Kidney glomerular epithelial cell (primary cell): Measurements from ENCODE around the gene HPS4.
"Not testable (repeated sequence)": the region's sequence is repeated elsewhere in the genome, so short reads cannot be mapped to it uniquely, and the experiment has no call there.

Experiments
- DNase-seq: peaks from one replicate; lab custom pipeline; 2025; lab: John Stamatoyannopoulos, UW

Gene HPS4

DNA sequence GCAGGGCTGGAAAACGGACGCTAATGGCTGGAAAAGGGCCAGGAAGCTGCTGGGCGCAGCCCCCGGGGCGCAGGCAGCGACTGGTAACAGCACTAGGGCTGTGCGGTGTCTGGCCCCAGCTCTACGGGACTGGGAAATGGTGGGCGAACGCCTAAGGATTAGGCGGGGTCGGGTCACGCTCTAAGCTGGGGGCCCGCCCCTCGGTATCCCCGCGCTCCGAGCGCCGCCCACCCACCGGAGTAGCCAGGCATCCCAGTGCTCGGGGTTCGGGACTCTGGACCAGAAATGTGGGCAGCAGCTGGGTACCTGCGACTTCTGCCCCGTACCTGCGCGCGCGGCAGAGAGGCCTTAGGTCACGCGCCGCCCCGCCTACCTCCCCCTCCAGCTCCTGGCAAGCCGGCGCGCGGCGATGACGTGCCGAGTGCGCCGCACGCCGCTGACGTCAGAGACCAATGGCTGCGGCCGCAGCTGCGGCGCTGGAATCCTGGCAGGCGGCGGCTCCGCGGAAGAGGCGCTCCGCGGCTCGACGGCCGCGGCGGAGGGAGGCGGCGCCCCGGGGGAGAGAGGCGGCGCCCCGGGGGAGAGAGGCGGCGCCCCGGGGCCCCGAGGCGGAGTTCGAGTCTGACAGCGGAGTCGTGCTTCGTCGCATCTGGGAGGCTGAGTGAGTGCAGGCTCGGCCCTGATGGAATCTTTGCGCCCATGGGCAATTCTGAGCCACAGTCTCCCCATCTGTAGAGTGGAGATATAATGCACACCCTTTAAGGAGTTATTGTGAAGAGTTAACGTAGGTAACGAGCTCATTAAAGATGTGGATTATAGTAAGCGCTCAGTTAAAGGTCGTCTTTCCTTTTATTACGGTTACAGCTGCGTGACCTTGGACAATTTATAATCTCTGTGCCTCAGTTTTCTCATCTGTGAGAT, at the start of gene HPS4, which contains the start of gene SRRD:
Gene HPS4, minus strand, starts transcription at position 345 of the 921 bp plus-strand sequence. CDS start 2,021 bp downstream, outside the sequence.
Gene SRRD, plus strand, starts transcription at position 439 of the 921 bp plus-strand sequence. Its CDS starts 14 bp downstream, at position 453.
- DNase-seq: peak; percentile 83

DNA sequence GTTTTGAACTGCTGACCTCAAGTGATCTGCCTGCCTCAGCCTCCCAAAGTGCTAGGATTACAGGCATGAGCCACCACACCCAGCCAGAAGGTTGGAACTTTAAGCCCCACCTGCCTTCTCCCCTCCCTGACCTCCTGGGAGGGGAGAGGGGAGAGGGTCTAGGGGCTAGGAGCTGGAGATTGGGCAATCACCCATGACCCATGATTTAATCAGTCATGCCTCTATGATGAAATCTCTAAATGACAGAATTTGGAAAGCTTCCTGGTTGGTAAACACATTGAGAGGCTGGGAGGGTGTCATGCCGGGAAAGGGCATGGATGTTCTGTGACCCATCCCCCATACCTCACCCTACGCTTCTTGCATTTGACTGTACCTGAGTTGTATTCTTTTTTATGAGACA, 45.8 kb upstream of the HPS4 start:
- DNase-seq: no peak

- not testable (repeated sequence) for DNase-seq
Measured at GRCh38 chr22:26528518-26528917, 44.9 kb upstream of the HPS4 start.

GRCh38 chr22:26527574-26528465, 44.2 kb upstream of the HPS4 start:
- no peak for DNase-seq

- DNase-seq: no peak
Measured at GRCh38 chr22:26527167-26527566, 43.6 kb upstream of the HPS4 start.

DNA sequence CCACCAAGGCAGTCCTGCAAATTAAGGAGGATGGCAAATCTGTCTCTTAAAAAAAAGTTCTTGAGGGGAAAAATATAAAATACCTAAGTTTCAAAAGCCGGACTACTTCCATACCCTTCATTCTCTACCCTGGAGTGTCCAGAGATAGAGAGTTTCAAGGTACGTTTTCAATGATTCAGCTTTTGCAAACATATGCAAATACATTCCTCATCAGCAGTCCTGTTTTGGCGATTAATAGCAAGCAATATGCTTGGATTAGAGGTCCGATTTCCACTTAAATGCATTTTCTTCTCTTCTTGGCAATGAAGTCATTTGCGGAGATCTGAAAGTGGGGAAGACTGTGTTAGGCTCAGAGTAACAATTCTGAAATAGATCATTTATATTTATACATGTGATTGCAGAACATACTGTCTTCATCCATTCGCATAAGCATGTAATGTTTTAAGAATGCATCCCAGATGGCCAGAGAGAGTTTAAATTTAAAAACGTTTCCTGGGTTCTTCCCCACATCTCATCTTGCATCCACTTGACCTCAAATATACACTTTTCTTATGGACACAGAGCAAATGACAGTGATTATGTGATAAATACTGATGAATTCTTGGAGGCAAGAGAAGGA, 42.5 kb upstream of the HPS4 start:
- no peak for DNase-seq

DNA sequence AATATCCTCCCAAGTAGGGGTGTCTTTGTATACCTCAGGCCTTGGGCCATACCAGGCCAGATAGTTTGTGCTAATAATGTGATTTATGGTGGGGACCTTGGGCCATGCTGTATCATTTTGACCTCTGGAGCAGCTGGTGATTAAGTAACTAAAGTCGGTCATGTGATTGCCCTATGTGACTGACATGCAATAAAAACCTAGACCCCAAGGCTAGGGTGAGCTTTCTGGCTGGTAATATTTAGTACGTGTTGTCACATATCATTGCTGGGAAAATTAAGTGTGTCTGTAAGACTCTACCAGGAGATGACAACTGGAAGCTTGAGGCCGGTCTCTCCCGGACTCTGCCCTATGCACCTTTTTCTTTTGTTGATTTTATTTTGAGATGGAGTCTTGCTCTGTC, 41.3 kb upstream of the HPS4 start:
- no peak for DNase-seq

DNA sequence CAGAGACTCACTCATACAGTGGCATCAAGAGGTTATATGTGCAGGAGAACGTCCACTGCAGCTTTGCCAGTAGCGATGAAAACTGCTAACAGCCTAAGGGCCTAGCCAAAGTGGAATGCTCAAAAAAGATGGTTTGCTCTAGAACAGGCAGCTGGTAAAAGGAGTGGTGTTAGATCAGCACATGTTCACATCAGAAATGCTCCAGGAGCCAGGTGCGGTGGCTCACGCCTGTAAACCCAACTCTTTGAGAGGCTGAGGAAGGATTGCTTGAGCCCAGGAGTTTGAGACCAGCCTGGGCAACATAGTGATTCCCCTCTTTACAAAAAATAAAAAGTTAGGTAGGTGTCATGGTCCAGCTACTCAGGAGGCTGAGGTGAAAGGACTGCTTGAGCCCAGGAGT, 39.0 kb upstream of the HPS4 start:
- no peak for DNase-seq

GRCh38 chr22:26522012-26522411, 38.4 kb upstream of the HPS4 start:
- no peak for DNase-seq

GRCh38 chr22:26517429-26517828, 33.8 kb upstream of the HPS4 start:
- no peak for DNase-seq

DNA sequence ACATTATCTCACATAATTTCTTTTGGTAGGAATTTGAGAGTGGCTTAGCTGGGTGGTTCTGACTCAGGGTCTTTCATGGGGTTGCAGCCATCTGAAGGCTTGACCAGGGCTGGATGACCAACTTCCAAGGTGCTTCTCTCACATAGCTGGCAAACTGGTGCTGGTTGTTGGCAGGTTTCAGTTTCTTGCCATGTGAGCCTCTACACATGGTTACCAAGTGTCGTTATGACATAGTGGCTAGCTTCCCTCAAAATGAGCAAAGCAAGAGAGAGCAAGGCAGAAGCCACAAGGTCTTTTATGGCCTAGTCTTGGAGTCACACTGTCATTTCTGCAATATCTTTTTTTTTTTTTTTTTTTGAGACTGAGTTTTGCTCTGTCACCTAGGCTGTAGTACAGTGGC, 32.9 kb upstream of the HPS4 start:
- DNase-seq: no peak

DNA sequence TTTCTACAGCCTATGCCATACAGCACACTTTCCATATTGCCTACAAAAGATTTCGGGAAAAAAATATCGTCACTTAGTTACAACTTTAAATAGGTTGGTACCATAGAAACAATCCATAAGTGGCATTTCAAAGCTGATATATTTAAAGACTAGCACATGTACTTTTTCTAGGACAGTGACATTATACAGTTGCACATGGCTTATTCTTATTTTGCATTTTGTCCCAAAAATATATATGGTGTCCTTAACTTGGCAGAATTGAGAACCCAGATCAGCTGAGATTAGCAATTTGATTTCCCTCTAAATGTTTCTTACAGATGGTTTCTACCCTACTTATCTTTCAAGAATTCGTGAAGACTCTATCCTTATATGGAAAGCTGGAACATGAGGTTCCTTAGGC, 32.3 kb upstream of the HPS4 start:
- DNase-seq: no peak

DNA sequence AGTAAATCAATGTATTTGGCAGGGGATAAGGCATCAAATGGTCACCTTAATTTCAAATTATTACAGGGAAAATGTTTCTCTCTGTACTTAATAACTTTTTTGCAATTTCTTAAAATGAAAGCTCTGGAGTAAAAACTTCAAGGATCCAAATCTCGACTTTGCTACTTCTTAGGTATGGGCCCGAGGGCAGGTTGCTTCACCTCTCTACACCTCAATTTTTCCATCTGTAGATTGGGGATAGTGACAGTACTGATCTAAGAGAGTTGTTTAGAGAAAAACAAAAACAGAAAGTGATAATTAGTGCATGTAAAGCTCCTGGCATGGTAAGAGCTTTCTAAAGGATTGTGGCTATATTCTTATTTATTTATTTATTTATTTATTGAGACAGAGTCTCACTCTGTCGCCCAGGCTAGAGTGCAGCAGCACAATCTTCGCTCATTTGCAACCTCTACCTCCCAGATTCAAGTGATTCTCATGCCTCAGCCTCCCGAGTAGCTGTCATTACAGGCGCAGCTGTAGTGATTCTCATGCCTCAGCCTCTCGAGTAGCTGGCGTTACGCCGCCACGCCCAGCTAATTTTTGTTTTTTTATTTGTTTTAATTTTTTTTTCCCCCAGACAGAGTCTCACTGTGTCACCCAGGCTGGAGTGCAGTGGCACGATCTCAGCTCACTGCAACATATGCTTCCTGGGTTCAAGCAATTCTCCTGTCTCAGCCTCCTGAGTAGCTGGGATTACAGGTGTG, 31.0 kb upstream of the HPS4 start:
- no peak for DNase-seq

DNA sequence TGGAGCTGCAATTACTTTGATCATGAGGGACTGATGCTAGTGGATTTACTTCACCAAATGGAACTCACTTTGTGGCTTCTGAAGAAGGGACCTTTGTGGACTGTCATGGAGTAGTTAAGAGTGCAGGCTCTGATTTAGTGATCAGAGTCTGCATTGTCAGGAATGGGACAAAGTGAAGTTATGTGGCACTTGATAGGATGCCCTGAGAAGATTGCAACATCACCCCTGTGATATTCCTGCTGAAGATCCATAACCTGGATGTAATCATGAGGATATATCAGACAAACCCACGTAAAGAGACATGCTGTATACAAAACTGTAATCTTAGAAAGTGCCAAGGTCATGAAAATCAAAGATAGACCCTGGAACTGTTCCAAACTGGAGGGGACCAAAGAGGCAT, 30.3 kb upstream of the HPS4 start:
- no peak for DNase-seq

- peak; percentile 75 for DNase-seq
Measured at GRCh38 chr22:26512149-26512793, 28.7 kb upstream of the HPS4 start, which contains the start of gene TFIP11. TFIP11 (minus strand) TSS chr22:26512473; CDS start chr22:26510272, 2,201 bp downstream.

- no peak for DNase-seq
Measured at GRCh38 chr22:26508148-26508547, 24.6 kb upstream of the HPS4 start.

DNA sequence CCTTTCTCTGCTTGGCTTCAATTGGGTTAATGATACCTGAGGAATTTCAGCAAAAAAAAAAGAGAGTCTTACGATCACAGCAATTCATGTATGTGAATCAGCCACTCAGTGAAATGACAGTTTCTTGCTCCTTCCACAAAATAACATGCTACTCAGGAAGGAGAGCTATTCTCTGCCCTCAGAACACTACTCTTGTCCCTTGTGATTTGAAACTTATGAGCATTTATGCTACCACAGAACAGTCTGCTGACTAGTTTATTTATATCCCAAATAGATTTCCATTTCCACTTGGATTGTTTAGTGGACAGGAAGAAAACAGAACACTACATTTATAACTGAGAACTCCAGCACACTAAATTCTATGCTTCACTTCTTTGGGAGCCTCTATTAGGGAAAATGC, 20.2 kb upstream of the HPS4 start:
- no peak for DNase-seq

DNA sequence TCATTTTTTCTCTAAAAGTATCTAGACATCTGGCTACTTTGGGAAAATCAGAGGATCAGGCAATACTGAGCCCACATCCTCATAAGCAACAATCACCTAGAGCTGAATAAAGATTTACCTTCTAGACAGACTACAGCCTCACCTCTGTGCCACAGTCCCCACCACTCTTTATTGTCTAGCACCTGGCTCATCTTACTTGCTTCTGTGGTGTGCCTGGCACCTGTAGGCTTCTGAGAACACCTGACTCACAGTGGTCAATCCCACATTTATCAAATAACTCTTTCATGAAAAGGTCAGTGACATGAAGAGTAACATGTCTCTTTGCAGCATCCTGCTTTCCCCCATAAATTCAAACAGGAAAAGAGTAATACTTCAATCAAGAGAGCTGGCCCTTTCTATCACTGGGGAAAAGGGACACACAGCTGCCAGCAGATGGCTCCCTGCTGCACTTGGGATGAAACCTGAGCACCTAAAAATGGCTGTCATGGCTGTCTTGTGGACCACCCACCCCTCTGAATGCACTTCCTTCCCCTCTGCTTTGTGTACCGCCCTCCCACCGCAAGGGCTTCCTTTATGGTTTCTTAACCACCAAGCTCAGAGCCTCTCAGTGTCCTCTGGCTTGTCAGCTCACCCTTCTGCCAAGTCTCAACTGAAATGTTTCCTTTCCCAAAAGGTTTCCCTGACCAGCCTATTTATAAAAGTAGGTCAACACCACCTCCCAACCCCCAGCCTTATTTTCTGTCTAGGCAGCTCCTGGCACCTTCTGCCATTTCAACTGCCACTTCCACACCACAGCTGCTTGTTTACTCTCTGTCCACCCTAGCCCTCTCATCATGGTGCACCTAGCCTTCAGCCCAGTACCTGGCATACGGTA, 19.3 kb upstream of the HPS4 start:
- no peak for DNase-seq

DNA sequence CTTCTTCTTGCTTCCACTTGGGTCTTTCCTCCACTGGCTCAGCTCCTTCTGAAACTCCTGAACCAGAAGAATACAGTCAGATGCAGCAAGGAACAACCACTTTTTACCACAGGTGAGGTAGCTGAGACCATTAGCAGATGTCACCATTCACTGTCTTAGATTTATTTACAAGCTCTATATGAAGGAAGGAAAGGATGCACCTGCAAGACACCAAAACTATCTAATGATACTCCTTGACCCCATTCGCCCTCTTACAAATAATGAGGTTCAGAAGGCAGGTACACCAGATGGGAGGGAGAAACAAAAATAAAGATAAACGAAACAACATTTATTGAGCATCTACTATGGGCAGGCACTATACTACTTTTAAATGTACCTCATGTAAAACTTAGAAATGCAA, 18.4 kb upstream of the HPS4 start:
- no peak for DNase-seq

- no peak for DNase-seq
Measured at GRCh38 chr22:26499188-26499703, 15.7 kb upstream of the HPS4 start.
